DMS53 treated with DMSO at 0.1 percent for 48 hours (cell line): ENCODE measurements around the gene SLC4A2.

Experiments
- DNase-seq: peaks from one replicate; lab custom pipeline; 2025; ENCODE audit not compliant: unreplicated experiment; lab: John Stamatoyannopoulos, UW

Gene SLC4A2

GRCh38 chr7:151089893-151090730, 30.7 kb downstream of the SLC4A2 start:
- DNase-seq = no peak

- DNase-seq = no peak
These were observed 31.6 kb downstream of the SLC4A2 start for GRCh38 chr7:151091003-151091402.

GRCh38 chr7:151091431-151091830, 32.0 kb downstream of the SLC4A2 start:
- DNase-seq = no peak

- no peak for DNase-seq
These were observed 32.6 kb downstream of the SLC4A2 start for GRCh38 chr7:151091988-151092387.

GRCh38 chr7:151093748-151094147, 34.4 kb downstream of the SLC4A2 start:
- DNase-seq = no peak

GRCh38 chr7:151094675-151095074, 35.3 kb downstream of the SLC4A2 start:
- no peak for DNase-seq

- DNase-seq = no peak
These were observed 35.9 kb downstream of the SLC4A2 start for GRCh38 chr7:151095123-151095797.

- DNase-seq = no peak
These were observed 36.6 kb downstream of the SLC4A2 start for GRCh38 chr7:151095828-151096475.

GRCh38 chr7:151099486-151100211, 40.3 kb downstream of the SLC4A2 start:
- no peak for DNase-seq

GRCh38 chr7:151100921-151101320, 41.5 kb downstream of the SLC4A2 start:
- DNase-seq = no peak

- DNase-seq = no peak
These were observed 42.4 kb downstream of the SLC4A2 start for GRCh38 chr7:151101621-151102396.

- DNase-seq = no peak
These were observed 43.6 kb downstream of the SLC4A2 start for GRCh38 chr7:151102991-151103390.

GRCh38 chr7:151103973-151104372, 44.6 kb downstream of the SLC4A2 start:
- DNase-seq = no peak

- no peak for DNase-seq
These were observed 45.2 kb downstream of the SLC4A2 start for GRCh38 chr7:151104411-151105235.

GRCh38 chr7:151107882-151108281, 48.5 kb downstream of the SLC4A2 start:
- no peak for DNase-seq

GRCh38 chr7:151109094-151110048, 50.0 kb downstream of the SLC4A2 start:
- DNase-seq = no peak

GRCh38 chr7:151110236-151110940, 51.0 kb downstream of the SLC4A2 start:
- no peak for DNase-seq
